PC-3 (cell line): ENCODE data around the gene AUTS2. TPM values are rescaled to one million over a fixed set of nuclear protein-coding genes. Genes with fewer than 3 reads are reported as not detected.

Experiments
- ATAC-seq: fragments of 200-7000 bp; cut with Tn5 transposase; 2 replicates; pipeline ENCODE4 v1.9.1; 2020; ENCODE audit warnings: mild to moderate bottlenecking, moderate library complexity
- BruUV-seq: library from RNA; stranded (reverse); fragments of 400-500 nt; replicated peaks from 2 replicates; lab custom pipeline; 2021; lab: Mats Ljungman, UMichigan
- CTCF ChIA-PET: fragments of 300-600 bp; sonication (Branson Sonifier 250); formaldehyde crosslinking; loops from one replicate; lab custom pipeline; 2022; ENCODE audit warnings: antibody characterized with exemption; lab: Charles Lee
- POLR2A ChIA-PET: fragments of 300-600 bp; sonication (Branson Sonifier 250); formaldehyde crosslinking; loops from one replicate; lab custom pipeline; 2022; ENCODE audit warnings: antibody characterized with exemption; ENCODE audit not compliant: unreplicated experiment; lab: Charles Lee
- DNase-seq: peaks from one replicate; pipeline ENCODE4 v3.0.0-alpha.2; 2015
- H2AFZ ChIP-seq: fragments of 300-600 bp; sonication (generic); 2 replicates; pipeline ENCODE4 v1.6.0; 2016; ENCODE audit warnings: antibody characterized with exemption, low read length
- H3F3A ChIP-seq: fragments of 300-600 bp; sonication (generic); one replicate; pipeline ENCODE4 v1.6.0; 2017; ENCODE audit warnings: antibody characterized with exemption, low read length, control low read depth, mild to moderate bottlenecking; ENCODE audit not compliant: unreplicated experiment
- H3K27ac ChIP-seq: fragments of 300-600 bp; sonication (generic); 2 replicates; pipeline ENCODE4 v1.5.1; 2016; ENCODE audit warnings: mild to moderate bottlenecking, low read length
- H3K27me3 ChIP-seq: fragments of 300-600 bp; sonication (generic); 2 replicates; pipeline ENCODE4 v1.6.1; 2016; ENCODE audit warnings: low read length, mixed read lengths
- H3K36me3 ChIP-seq: fragments of 300-600 bp; sonication (generic); 2 replicates; pipeline ENCODE4 v1.6.1; 2016; ENCODE audit warnings: low read depth, mixed run types, low read length, mixed read lengths
- H3K4me1 ChIP-seq: fragments of 300-600 bp; sonication (generic); 2 replicates; pipeline ENCODE4 v1.5.1; 2016; ENCODE audit warnings: low read length; ENCODE audit not compliant: insufficient read depth
- H3K4me2 ChIP-seq: fragments of 300-600 bp; sonication (generic); 2 replicates; pipeline ENCODE4 v1.6.0; 2016; ENCODE audit warnings: low read length
- H3K4me3 ChIP-seq: fragments of 300-600 bp; sonication (generic); 2 replicates; pipeline ENCODE4 v1.5.1; 2016; ENCODE audit warnings: mild to moderate bottlenecking, low read length, mixed read lengths
- H3K79me2 ChIP-seq: fragments of 300-600 bp; sonication (generic); 2 replicates; pipeline ENCODE4 v1.6.1; 2017; ENCODE audit warnings: low read length, mixed read lengths
- H3K9ac ChIP-seq: fragments of 300-600 bp; sonication (generic); 2 replicates; pipeline ENCODE4 v1.6.0; 2016; ENCODE audit warnings: mild to moderate bottlenecking, low read length
- H3K9me2 ChIP-seq: fragments of 300-600 bp; sonication (generic); replicated peaks from 2 replicates; pipeline ENCODE4 v1.6.1; 2016; ENCODE audit warnings: mixed run types, low read length, mixed read lengths
- H3K9me3 ChIP-seq: fragments of 300-600 bp; sonication (generic); 2 replicates; pipeline ENCODE4 v1.6.1; 2016; ENCODE audit warnings: low read length, mixed read lengths
- H4K20me1 ChIP-seq: fragments of 300-600 bp; sonication (generic); 2 replicates; pipeline ENCODE4 v1.6.1; 2016; ENCODE audit warnings: low read length, mixed read lengths
- EZH2 ChIP-seq: fragments of 300-600 bp; sonication (generic); IDR thresholded peaks from one replicate; pipeline ENCODE4 v1.6.1; 2017; ENCODE audit warnings: antibody characterized with exemption, mild to moderate bottlenecking, low read length; ENCODE audit not compliant: unreplicated experiment
- EZH2phosphoT487 ChIP-seq: fragments of 300-600 bp; sonication (generic); IDR thresholded peaks from 2 replicates; pipeline ENCODE4 v1.6.1; 2018; ENCODE audit warnings: mild to moderate bottlenecking, antibody characterized with exemption, low read length, borderline replicate concordance
- intact Hi-C: fragments of 100-400 bp; cut with micrococcal nuclease; formaldehyde crosslinking; loops from 2 replicates; pipeline ENCODE4 v1.9.0; 2023
- total RNA-seq: library from RNA; depleted of rRNA; stranded (reverse); fragments of >200 nt; gene quantifications from 2 replicates; pipeline ENCODE4 v1.2.3, GENCODE V29; 2014
- TF ChIP-seq, protein P1 (sequence below): fragments of 300-600 bp; sonication (generic); conservative IDR thresholded peaks from 2 replicates; pipeline ENCODE4 v1.5.1; 2017; ENCODE audit warnings: antibody characterized with exemption, low read depth, mild to moderate bottlenecking, low read length

Gene AUTS2
- total RNA-seq, 1 experiment from 2014 or later = not detected

DNA sequence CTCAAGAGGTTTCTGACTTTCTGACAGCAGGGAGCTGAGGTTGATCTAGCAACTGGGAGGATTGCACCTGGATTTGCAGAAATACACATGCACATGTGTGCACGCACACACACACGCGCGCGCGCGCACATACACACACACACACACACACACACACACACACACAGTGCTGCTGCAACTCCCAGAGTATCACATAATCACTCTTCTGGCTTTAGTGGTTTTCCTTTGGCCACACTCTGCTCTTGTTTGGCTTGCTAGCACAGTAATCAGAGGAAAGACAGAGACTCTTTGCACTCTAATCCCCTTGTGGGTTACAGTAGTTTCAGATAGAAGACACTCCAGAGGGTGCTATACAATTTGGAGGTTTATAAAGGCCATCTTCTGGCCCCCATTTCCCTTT lies 705.0 kb downstream of the AUTS2 start:
- no peaks in the 10 kb centered on the region for H3K4me1 ChIP-seq
- H3F3A ChIP-seq = no peaks in the 10 kb centered on the region
- H3K27me3 ChIP-seq = no peaks in the 10 kb centered on the region
- CTCF ChIA-PET = no interaction called here
- H3K4me3 ChIP-seq = no peak overlapping the region
- no peaks in the 10 kb centered on the region for H4K20me1 ChIP-seq
- H3K9me2 ChIP-seq = no peaks in the 10 kb centered on the region
- no peak for ATAC-seq
- TF ChIP-seq, protein P1, sequence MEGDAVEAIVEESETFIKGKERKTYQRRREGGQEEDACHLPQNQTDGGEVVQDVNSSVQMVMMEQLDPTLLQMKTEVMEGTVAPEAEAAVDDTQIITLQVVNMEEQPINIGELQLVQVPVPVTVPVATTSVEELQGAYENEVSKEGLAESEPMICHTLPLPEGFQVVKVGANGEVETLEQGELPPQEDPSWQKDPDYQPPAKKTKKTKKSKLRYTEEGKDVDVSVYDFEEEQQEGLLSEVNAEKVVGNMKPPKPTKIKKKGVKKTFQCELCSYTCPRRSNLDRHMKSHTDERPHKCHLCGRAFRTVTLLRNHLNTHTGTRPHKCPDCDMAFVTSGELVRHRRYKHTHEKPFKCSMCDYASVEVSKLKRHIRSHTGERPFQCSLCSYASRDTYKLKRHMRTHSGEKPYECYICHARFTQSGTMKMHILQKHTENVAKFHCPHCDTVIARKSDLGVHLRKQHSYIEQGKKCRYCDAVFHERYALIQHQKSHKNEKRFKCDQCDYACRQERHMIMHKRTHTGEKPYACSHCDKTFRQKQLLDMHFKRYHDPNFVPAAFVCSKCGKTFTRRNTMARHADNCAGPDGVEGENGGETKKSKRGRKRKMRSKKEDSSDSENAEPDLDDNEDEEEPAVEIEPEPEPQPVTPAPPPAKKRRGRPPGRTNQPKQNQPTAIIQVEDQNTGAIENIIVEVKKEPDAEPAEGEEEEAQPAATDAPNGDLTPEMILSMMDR = no peak
- TF ChIP-seq EZH2phosphoT487 (no peak), EZH2 (no peak)
- peaks cover 10% of the 10 kb centered on the region; the same call in 1 of the 2 replicates for H3K9me3 ChIP-seq
- DNase-seq = no peak
- no peak overlapping the region for H3K27ac ChIP-seq
- BruUV-seq = no TSS peak
- no peaks in the 10 kb centered on the region for H3K79me2 ChIP-seq
- POLR2A ChIA-PET = no interaction called here
- no peaks in the 10 kb centered on the region for H3K36me3 ChIP-seq
- no peak overlapping the region for H2AFZ ChIP-seq
- intact Hi-C loops = no loop called here
- H3K4me2 ChIP-seq = no peak overlapping the region
- no peak overlapping the region for H3K9ac ChIP-seq

DNA sequence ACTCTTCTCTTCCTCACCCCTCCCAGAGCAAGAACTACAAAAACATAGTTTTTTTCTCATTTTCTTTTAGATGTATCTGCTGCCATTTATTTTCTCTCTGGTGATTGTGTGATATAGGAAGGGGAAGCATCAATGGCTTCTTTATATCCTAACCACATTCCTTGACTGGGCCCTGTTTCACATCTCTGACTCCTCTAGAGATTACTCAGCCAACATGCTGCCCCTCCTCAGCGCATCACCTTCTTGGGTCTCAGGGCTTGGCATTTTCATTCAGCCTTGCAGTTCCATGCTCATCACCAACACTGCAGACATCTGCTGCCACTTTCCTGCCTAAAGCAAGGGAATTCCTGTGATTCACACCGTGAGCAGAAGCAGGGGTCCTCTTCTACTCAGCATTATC lies 705.5 kb downstream of the AUTS2 start:
- intact Hi-C loops = no loop called here

DNA sequence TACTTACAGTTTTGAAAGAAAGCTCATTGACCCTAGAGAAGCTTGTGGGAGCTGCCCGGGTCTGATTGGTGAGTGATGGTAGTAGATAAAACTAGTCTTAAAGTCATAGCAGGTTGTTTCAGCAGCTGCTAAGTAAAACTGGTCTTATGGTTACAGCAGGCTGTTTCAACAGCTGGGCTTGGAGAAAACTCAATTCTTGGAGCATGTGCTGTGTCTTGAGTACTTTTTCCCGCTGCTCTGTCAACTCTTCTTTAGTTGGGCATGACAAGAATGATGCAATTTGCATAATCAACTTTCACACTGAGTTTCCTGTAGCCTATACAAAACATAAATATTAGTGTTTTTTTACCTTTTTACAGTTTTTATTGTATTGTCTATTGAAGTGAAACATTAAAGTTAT lies 707.9 kb downstream of the AUTS2 start:
- ATAC-seq = no peak

More for the DNA sequence above, 705.5 kb downstream of the AUTS2 start:
- Histone ChIP-seq H4K20me1 (no peaks in the 10 kb centered on the region), H3F3A (no peaks in the 10 kb centered on the region), H3K9ac (no peak overlapping the region), H3K79me2 (no peaks in the 10 kb centered on the region), H3K4me3 (no peak overlapping the region), H2AFZ (no peak overlapping the region), H3K27me3 (no peaks in the 10 kb centered on the region), H3K9me2 (no peaks in the 10 kb centered on the region), H3K4me2 (no peak overlapping the region), H3K9me3 (peaks cover 10% of the 10 kb centered on the region; the same call in 1 of the 2 replicates), H3K36me3 (no peaks in the 10 kb centered on the region), H3K27ac (no peak overlapping the region), H3K4me1 (no peaks in the 10 kb centered on the region)
- BruUV-seq = no TSS peak
- TF ChIP-seq, protein P1 = no peak
- no peak for TF ChIP-seq EZH2phosphoT487
- DNase-seq = no peak
- ChIA-PET POLR2A (no interaction called here), CTCF (no interaction called here)
- ATAC-seq = no peak

More for the DNA sequence above, 707.9 kb downstream of the AUTS2 start:
- BruUV-seq = no TSS peak
- Histone ChIP-seq H3K9me2 (no peaks in the 10 kb centered on the region), H3K9ac (no peak overlapping the region), H3K27ac (no peak overlapping the region), H3K36me3 (no peaks in the 10 kb centered on the region), H3K4me3 (no peak overlapping the region), H3K4me1 (no peaks in the 10 kb centered on the region), H2AFZ (no peak overlapping the region), H3K4me2 (no peak overlapping the region), H3K9me3 (peaks cover 10% of the 10 kb centered on the region; the same call in 1 of the 2 replicates), H3F3A (no peaks in the 10 kb centered on the region), H3K27me3 (no peaks in the 10 kb centered on the region), H4K20me1 (no peaks in the 10 kb centered on the region), H3K79me2 (no peaks in the 10 kb centered on the region)
- no peak for TF ChIP-seq EZH2
- TF ChIP-seq, protein P1 = no peak
- TF ChIP-seq EZH2phosphoT487 = no peak
- intact Hi-C loops = no loop called here
- DNase-seq = no peak
- CTCF ChIA-PET = no interaction called here
- POLR2A ChIA-PET = no interaction called here
